Choroid plexus epithelial cell (primary cell): ENCODE data around the gene ETS1.

Experiments used
- DNase-seq: peaks from one replicate; pipeline ENCODE4 v3.0.0-alpha.2; 2010; ENCODE audit warnings: low read depth
- H3K4me3 ChIP-seq: 2 replicates; pipeline ENCODE4 v1.5.1; 2011; ENCODE audit warnings: low read depth, mild to moderate bottlenecking, control low read depth, low read length, moderate library complexity
- TF ChIP-seq, protein P1 (sequence below): conservative IDR thresholded peaks from 2 replicates; pipeline ENCODE4 v1.5.1; 2011; ENCODE audit warnings: low read depth, mild to moderate bottlenecking, control low read depth, inconsistent platforms, low read length, moderate library complexity

The ETS1 gene

DNA sequence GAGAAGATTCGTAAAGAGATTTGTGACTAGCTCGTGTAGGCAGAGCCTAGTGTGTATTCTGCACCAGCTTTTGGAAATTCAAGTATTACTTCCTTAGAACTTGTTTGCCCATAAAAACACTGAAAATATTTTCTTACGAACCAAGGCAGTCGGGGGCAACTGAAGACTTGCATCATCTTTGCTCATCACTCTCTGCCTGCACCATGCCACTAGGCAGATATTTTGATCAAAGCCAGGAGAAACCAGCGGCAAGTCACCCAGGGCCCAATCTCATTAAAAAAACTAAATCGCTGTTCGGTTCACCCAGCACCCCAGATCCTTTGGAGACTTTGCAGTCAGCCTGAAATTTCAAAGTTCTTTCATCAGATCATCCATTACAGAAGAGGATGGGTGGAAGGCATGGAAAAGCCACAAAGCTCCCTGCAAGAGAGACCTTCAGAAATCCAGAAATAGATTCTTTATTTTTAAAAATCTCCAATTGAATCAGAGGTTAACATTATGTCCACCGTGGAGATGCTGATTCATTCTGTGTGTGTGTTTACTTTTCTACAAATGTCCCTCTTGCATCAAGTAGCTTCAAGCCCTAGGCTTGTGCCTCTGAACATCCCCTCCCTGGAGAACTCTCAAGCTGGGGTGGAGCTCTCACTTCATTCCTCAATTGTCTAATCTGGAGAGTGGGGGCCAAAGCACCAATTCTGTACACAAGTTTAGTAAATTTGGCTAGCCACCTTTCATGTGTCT is 78.4 kb downstream of the ETS1 start:
- peak; percentile 80 for DNase-seq
- TF ChIP-seq, protein P1, sequence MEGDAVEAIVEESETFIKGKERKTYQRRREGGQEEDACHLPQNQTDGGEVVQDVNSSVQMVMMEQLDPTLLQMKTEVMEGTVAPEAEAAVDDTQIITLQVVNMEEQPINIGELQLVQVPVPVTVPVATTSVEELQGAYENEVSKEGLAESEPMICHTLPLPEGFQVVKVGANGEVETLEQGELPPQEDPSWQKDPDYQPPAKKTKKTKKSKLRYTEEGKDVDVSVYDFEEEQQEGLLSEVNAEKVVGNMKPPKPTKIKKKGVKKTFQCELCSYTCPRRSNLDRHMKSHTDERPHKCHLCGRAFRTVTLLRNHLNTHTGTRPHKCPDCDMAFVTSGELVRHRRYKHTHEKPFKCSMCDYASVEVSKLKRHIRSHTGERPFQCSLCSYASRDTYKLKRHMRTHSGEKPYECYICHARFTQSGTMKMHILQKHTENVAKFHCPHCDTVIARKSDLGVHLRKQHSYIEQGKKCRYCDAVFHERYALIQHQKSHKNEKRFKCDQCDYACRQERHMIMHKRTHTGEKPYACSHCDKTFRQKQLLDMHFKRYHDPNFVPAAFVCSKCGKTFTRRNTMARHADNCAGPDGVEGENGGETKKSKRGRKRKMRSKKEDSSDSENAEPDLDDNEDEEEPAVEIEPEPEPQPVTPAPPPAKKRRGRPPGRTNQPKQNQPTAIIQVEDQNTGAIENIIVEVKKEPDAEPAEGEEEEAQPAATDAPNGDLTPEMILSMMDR: no peak
- no peak overlapping the region for H3K4me3 ChIP-seq

DNA sequence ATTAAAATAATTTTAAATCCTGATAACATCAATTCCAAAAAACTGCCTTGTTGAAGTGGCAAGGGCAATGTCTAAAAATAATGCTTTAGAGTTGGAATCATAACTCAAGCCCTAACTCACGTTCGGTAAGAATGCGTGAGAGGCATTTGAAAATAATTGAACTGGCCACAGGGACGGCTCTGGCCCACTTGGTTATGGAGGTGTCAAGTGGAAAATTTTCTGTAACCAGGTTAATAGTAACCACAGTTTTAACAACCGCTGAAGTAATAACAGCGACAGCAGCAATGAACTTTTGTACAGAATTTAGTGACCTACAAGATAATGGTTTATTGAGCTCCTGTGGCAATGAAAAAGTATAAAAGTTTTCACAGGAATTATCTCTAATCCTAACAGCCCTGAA is 79.4 kb downstream of the ETS1 start:
- H3K4me3 ChIP-seq: no peak overlapping the region
- TF ChIP-seq, protein P1: no peak
- no peak for DNase-seq

DNA sequence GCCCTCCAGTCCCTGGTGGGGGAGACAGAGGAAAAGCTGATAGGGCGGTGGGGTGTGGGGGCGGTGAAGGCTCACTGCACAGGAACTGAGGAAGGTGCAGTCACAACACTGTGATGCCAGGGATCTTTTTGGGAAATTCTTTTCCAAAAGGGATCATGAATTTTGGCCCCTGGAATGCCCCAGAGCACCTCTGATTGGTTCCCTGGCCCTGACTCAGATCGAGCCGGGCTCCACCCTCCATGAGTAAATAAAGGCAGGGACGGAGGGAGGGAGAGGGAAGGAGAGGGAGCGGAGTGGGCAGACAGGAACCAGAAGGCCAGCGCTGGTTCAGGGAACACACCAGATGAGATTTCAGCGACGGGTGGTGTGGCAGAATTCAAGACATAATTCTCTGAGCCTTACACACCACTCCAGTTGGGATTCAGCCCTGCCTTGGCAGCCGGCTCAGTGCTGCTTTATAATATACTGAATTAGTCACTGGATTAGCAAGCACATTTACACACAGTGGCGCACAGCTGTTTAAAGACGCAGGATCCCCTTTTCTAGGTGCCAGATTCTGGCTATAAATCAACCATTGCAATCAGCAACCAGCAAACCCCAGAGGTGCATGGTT is 80.3 kb downstream of the ETS1 start:
- peak; percentile 90 for DNase-seq
- H3K4me3 ChIP-seq: peak overlapping the region; percentile 20
- TF ChIP-seq, protein P1: no peak

GRCh38 chr11:128506356-128506755 is 81.0 kb downstream of the ETS1 start:
- no peak for DNase-seq
- TF ChIP-seq, protein P1: peak; percentile 33
- no peak overlapping the region for H3K4me3 ChIP-seq

- TF ChIP-seq, protein P1: no peak
- H3K4me3 ChIP-seq: no peak overlapping the region
- no peak for DNase-seq
Measured at GRCh38 chr11:128505449-128506065, 81.8 kb downstream of the ETS1 start.

GRCh38 chr11:128504486-128504885 is 82.9 kb downstream of the ETS1 start:
- no peak for DNase-seq

More at GRCh38 chr11:128504486-128504885, 82.9 kb downstream of the ETS1 start:
- no peak overlapping the region for H3K4me3 ChIP-seq
- TF ChIP-seq, protein P1: no peak
